Fibroblast of lung (primary cell): ENCODE results near the gene KCNK17. TPM values are rescaled to one million over a fixed set of nuclear protein-coding genes. Genes with fewer than 3 reads are reported as not detected.

ENCODE experiments used
- DNase-seq, 2 donors: peaks; one replicate each; pipeline versions ENCODE4 v3.0.0 to v3.0.0-alpha.2; 2010; ENCODE audit warnings: low read depth in 2 of 2
- H2AFZ ChIP-seq: 2 replicates; pipeline ENCODE4 v1.5.1; 2012; ENCODE audit warnings: low read length, control low read depth, inconsistent platforms
- H3K27ac ChIP-seq: 2 replicates; pipeline ENCODE4 v1.5.1; 2011; ENCODE audit warnings: low read length, control low read depth; ENCODE audit not compliant: insufficient read depth
- H3K27me3 ChIP-seq: 2 replicates; pipeline ENCODE4 v1.5.1; 2011; ENCODE audit warnings: mild to moderate bottlenecking, low read length; ENCODE audit not compliant: control insufficient read depth, insufficient read depth
- H3K36me3 ChIP-seq: 2 replicates; pipeline ENCODE4 v1.5.1; 2011; ENCODE audit warnings: low read length; ENCODE audit not compliant: control insufficient read depth, insufficient read depth
- H3K4me1 ChIP-seq: 2 replicates; pipeline ENCODE4 v1.5.1; 2011; ENCODE audit warnings: low read length; ENCODE audit not compliant: control insufficient read depth, insufficient read depth; ENCODE audit errors: extremely low read depth
- H3K4me2 ChIP-seq: 2 replicates; pipeline ENCODE4 v1.5.1; 2011; ENCODE audit warnings: low read length, control low read depth; ENCODE audit not compliant: insufficient read depth; ENCODE audit errors: extremely low read depth
- H3K4me3 ChIP-seq, 4 experiments: fragments of 200-600 bp in 1 of 4; sonication (generic) in 1 of 4; replicated peaks in 1 of 4; 2 replicates each; pipeline ENCODE4 v1.5.1; 2011 to 2016; ENCODE audit warnings: low read length in 4 of 4, low read depth in 3 of 4, mild to moderate bottlenecking in 3 of 4, control low read depth in 2 of 4, inconsistent platforms in 1 of 4, mixed read lengths in 1 of 4; ENCODE audit not compliant: insufficient read depth in 1 of 4; ENCODE audit errors: control extremely low read depth in 1 of 4
- H3K79me2 ChIP-seq: 2 replicates; pipeline ENCODE4 v1.5.1; 2012; ENCODE audit warnings: mild to moderate bottlenecking, low read length, inconsistent platforms; ENCODE audit not compliant: control insufficient read depth, insufficient read depth
- H3K9ac ChIP-seq: 2 replicates; pipeline ENCODE4 v1.5.1; 2011; ENCODE audit warnings: mild to moderate bottlenecking, low read length, control low read depth; ENCODE audit not compliant: insufficient read depth
- H3K9me3 ChIP-seq: 2 replicates; pipeline ENCODE4 v1.5.1; 2012; ENCODE audit warnings: low read depth, low read length; ENCODE audit not compliant: control insufficient read depth, insufficient read depth
- H4K20me1 ChIP-seq: 2 replicates; pipeline ENCODE4 v1.5.1; 2011; ENCODE audit warnings: low read length; ENCODE audit not compliant: control insufficient read depth, insufficient read depth; ENCODE audit errors: extremely low read depth
- EZH2 ChIP-seq: IDR thresholded peaks from 2 replicates; pipeline ENCODE4 v1.5.1; 2012; ENCODE audit warnings: low read length, control low read depth, mild to moderate bottlenecking; ENCODE audit errors: missing control alignments
- polyA plus RNA-seq, 2 donors: library from polyadenylated mRNA; depleted of rRNA in 1 of 2; stranded (reverse) in 1 of 2; unstranded in 1 of 2; fragments of >200 nt; gene quantifications; 2 replicates each; pipeline ENCODE4 v1.2.1, GENCODE V29; 2011 to 2012; ENCODE audit warnings: missing spikeins in 1 of 2
- total RNA-seq: library from RNA; depleted of rRNA; stranded (reverse); fragments of >200 nt; gene quantifications from 2 replicates; pipeline ENCODE4 v1.2.1, GENCODE V29; 2014
- TF ChIP-seq, protein P1 (sequence below), 2 donors: IDR thresholded peaks in 1 of 2; conservative IDR thresholded peaks in 1 of 2; 1 replicate in 1 of 2; 2 replicates in 1 of 2; pipeline ENCODE4 v1.5.1; 2011 to 2012; ENCODE audit warnings: low read length in 2 of 2, control low read depth in 1 of 2, inconsistent platforms in 1 of 2, low read depth in 1 of 2, mild to moderate bottlenecking in 1 of 2

Gene KCNK17
- total and polyA plus RNA-seq, 2 donors (not counting 1 experiment from before 2014, with no cell fraction given): not detected

DNA sequence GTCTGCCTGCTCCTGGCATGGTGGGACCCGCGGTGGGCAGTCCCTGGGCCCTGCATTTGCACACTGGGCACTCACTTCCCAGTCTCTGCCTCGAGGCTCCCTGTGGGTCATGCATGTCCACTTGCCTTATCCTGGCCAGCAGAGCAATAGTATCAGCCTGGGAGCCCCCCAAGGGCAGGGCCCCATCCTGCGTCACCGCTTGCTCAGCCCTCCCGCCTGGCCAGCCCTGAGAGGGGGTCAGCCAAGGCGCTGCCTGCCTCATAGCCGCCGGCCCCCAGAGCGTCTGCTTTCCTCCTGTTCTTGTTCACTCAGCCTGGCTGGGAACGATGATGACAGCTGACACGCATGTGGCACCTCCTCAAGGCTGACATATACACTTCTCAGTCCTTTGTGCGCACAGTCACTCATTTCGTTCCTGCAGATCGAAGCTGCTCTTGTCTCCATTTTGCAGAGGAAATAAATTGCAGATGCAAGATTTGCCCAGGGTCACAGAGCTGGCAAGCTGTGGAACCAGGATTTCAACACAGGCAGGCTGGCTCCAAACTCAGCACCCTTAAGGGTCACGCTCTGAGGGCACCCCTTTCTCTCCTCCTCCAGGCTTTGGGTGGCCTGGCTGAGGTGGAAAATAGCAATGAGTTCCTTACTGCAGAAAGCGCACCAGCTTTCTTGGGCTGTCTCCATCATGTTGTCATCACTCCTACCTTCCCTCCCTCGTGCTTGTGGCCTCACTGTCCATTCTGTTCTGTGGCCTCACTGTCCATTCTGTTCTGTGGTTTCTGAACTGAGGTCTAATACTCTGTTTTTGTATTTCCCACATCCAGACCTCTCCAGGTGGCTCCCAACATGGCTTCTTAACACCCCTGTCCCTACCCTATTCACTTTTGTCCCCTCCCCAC, 17.2 kb downstream of the KCNK17 start:
- DNase-seq: peak in 1 of 2 donors; percentile 80
- no peak overlapping the region for H3K4me2 ChIP-seq
- no peak overlapping the region for H2AFZ ChIP-seq

GRCh38 chr6:39295611-39296011, 18.6 kb downstream of the KCNK17 start:
- TF ChIP-seq, protein P1, sequence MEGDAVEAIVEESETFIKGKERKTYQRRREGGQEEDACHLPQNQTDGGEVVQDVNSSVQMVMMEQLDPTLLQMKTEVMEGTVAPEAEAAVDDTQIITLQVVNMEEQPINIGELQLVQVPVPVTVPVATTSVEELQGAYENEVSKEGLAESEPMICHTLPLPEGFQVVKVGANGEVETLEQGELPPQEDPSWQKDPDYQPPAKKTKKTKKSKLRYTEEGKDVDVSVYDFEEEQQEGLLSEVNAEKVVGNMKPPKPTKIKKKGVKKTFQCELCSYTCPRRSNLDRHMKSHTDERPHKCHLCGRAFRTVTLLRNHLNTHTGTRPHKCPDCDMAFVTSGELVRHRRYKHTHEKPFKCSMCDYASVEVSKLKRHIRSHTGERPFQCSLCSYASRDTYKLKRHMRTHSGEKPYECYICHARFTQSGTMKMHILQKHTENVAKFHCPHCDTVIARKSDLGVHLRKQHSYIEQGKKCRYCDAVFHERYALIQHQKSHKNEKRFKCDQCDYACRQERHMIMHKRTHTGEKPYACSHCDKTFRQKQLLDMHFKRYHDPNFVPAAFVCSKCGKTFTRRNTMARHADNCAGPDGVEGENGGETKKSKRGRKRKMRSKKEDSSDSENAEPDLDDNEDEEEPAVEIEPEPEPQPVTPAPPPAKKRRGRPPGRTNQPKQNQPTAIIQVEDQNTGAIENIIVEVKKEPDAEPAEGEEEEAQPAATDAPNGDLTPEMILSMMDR (conservative IDR thresholded peaks at IDR 0.05 in 1 of 2, IDR thresholded peaks at IDR 0.05 in 1 of 2; ENCODE audit: low read depth in 1 of 2, low read length in 2 of 2): no peak
- no peak overlapping the region for H3K9ac ChIP-seq
- DNase-seq: peak in 1 of 2 donors; percentile 30

More for the DNA sequence above, 17.2 kb downstream of the KCNK17 start:
- Histone ChIP-seq H3K9me3 (no peaks in the 10 kb centered on the region), H3K9ac (no peak overlapping the region), H3K4me3 (no peak overlapping the region), H3K4me1 (no peaks in the 10 kb centered on the region), H4K20me1 (no peaks in the 10 kb centered on the region), H3K27ac (no peak overlapping the region), H3K36me3 (no peaks in the 10 kb centered on the region), H3K27me3 (no peaks in the 10 kb centered on the region), H3K79me2 (no peaks in the 10 kb centered on the region)
- no peak for TF ChIP-seq EZH2
- TF ChIP-seq, protein P1 (conservative IDR thresholded peaks at IDR 0.05 in 1 of 2, IDR thresholded peaks at IDR 0.05 in 1 of 2; ENCODE audit: low read depth in 1 of 2, low read length in 2 of 2): no peak

DNA sequence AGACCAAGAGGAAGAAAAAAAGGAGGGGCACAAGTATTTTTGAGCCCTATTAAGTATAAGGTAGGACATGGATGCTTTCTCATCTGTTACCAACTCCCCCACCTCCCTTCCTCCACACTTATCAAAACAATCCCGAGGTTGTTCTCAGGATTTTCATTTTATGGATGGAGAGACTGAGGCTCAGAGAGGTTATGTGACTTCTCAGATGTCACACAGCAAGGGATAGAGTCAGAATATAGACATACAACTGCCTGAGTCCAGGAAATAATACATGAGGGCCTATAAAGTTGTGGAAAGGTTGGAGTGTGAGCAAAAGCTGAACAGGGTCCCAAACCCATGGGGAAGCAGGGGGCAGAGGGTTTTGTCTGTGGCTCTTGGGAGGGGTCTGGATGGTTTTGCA, 19.3 kb downstream of the KCNK17 start:
- Histone ChIP-seq H3K4me3 (no peak overlapping the region), H3K27me3 (no peaks in the 10 kb centered on the region), H3K4me2 (no peak overlapping the region), H2AFZ (no peak overlapping the region), H4K20me1 (no peaks in the 10 kb centered on the region), H3K79me2 (no peaks in the 10 kb centered on the region), H3K36me3 (no peaks in the 10 kb centered on the region), H3K4me1 (no peaks in the 10 kb centered on the region), H3K9ac (no peak overlapping the region), H3K27ac (no peak overlapping the region), H3K9me3 (no peaks in the 10 kb centered on the region)
- no peak for DNase-seq
- TF ChIP-seq, protein P1 (conservative IDR thresholded peaks at IDR 0.05 in 1 of 2, IDR thresholded peaks at IDR 0.05 in 1 of 2; ENCODE audit: low read depth in 1 of 2, low read length in 2 of 2): no peak
- TF ChIP-seq EZH2: no peak

More at GRCh38 chr6:39295611-39296011, 18.6 kb downstream of the KCNK17 start:
- Histone ChIP-seq H4K20me1 (no peaks in the 10 kb centered on the region), H3K4me2 (no peak overlapping the region), H3K27ac (no peak overlapping the region), H3K4me3 (no peak overlapping the region), H3K79me2 (no peaks in the 10 kb centered on the region), H2AFZ (no peak overlapping the region), H3K36me3 (no peaks in the 10 kb centered on the region), H3K4me1 (no peaks in the 10 kb centered on the region), H3K9me3 (no peaks in the 10 kb centered on the region), H3K27me3 (no peaks in the 10 kb centered on the region)
